ENCODE measurements around the gene IFT80.
"Not testable (repeated sequence)": the region's sequence is repeated elsewhere in the genome, so short reads cannot be mapped to it uniquely, and the experiment has no call there.

The IFT80 gene

GRCh38 chr3:160257606-160258005 lies 141.4 kb downstream of the IFT80 start:
- DNase-seq: no peak

GRCh38 chr3:160253298-160253697 lies 145.7 kb downstream of the IFT80 start:
- no peak for DNase-seq

GRCh38 chr3:160247766-160248165 lies 151.3 kb downstream of the IFT80 start:
- no peak for DNase-seq

- no peak for DNase-seq
Observed at GRCh38 chr3:160245261-160245800, 153.7 kb downstream of the IFT80 start.

- DNase-seq: not testable (repeated sequence)
Observed at GRCh38 chr3:160240719-160241118, 158.3 kb downstream of the IFT80 start.

GRCh38 chr3:160232014-160232413 lies 167.0 kb downstream of the IFT80 start:
- DNase-seq: no peak

- DNase-seq: no peak
Observed at GRCh38 chr3:160227419-160227818, 171.6 kb downstream of the IFT80 start.

- DNase-seq: peak; percentile 26
Observed at GRCh38 chr3:160226026-160226907, 172.8 kb downstream of the IFT80 start.

GRCh38 chr3:160225176-160226025 lies 173.6 kb downstream of the IFT80 start, which contains the start of gene C3orf80:
C3orf80 (plus strand) TSS chr3:160225422; CDS start chr3:160225636, 214 bp downstream.
- DNase-seq: peak; percentile 66

- no peak for DNase-seq
Observed at GRCh38 chr3:160224811-160225175, 174.2 kb downstream of the IFT80 start.

- DNase-seq: no peak
Observed at GRCh38 chr3:160224256-160224655, 174.8 kb downstream of the IFT80 start.

- DNase-seq: no peak
Observed at GRCh38 chr3:160221019-160221418, 178.0 kb downstream of the IFT80 start.

GRCh38 chr3:160220038-160220437 lies 179.0 kb downstream of the IFT80 start:
- no peak for DNase-seq

- DNase-seq: no peak
Observed at GRCh38 chr3:160218136-160218535, 180.9 kb downstream of the IFT80 start.

GRCh38 chr3:160217675-160218074 lies 181.3 kb downstream of the IFT80 start:
- no peak for DNase-seq

- no peak for DNase-seq
Observed at GRCh38 chr3:160213191-160213590, 185.8 kb downstream of the IFT80 start.

GRCh38 chr3:160210799-160211221 lies 188.2 kb downstream of the IFT80 start:
- no peak for DNase-seq

GRCh38 chr3:160210341-160210740 lies 188.7 kb downstream of the IFT80 start:
- no peak for DNase-seq

All from stimulated activated CD8-positive, alpha-beta memory T cell treated with anti-CD3 and anti-CD28 coated beads, Interleukin-4, amount 100 ng/mL, for 48 hours (primary cell).